Spleen (tissue), 11 donors: ENCODE data around the gene GNS. TPM values are rescaled to one million over a fixed set of nuclear protein-coding genes. Genes with fewer than 3 reads are reported as not detected.

Source experiments
- DNase-seq: peaks from one replicate; pipeline ENCODE4 v3.0.0-alpha.2; 2020
- H3K27ac ChIP-seq, 8 donors: fragments of 200-600 bp; sonication (generic) in 7 of 8; 1 replicate in 4 of 8; 2 replicates in 4 of 8; pipeline versions ENCODE4 v1.5.0 to v1.8.0; 2016 to 2021; ENCODE audit warnings: inconsistent platforms in 4 of 8, mild to moderate bottlenecking in 4 of 8, moderate library complexity in 1 of 8
- H3K27me3 ChIP-seq, 7 donors: fragments of 200-600 bp; sonication (generic) in 6 of 7; replicated peaks in 1 of 7; 1 replicate in 4 of 7; 2 replicates in 3 of 7; pipeline versions ENCODE4 v1.5.0 to v1.8.0; 2016 to 2021; ENCODE audit warnings: inconsistent platforms in 3 of 7, mild to moderate bottlenecking in 1 of 7
- H3K36me3 ChIP-seq, 6 donors: fragments of 200-600 bp; sonication (generic) in 5 of 6; 1 replicate in 4 of 6; 2 replicates in 2 of 6; pipeline versions ENCODE4 v1.5.0 to v1.8.0; 2016 to 2021; ENCODE audit warnings: inconsistent platforms in 2 of 6
- H3K4me1 ChIP-seq, 6 donors: fragments of 200-600 bp; sonication (generic) in 5 of 6; 1 replicate in 3 of 6; 2 replicates in 3 of 6; pipeline versions ENCODE4 v1.5.0 to v1.8.0; 2016 to 2021; ENCODE audit warnings: inconsistent platforms in 3 of 6
- H3K4me3 ChIP-seq, 8 donors: fragments of 200-600 bp; sonication (generic) in 7 of 8; 1 replicate in 4 of 8; 2 replicates in 4 of 8; pipeline versions ENCODE4 v1.5.0 to v1.8.0; 2016 to 2021; ENCODE audit warnings: inconsistent platforms in 4 of 8, mild to moderate bottlenecking in 4 of 8, moderate library complexity in 2 of 8
- H3K9me3 ChIP-seq, 8 donors: fragments of 200-600 bp; sonication (generic) in 7 of 8; 1 replicate in 4 of 8; 2 replicates in 4 of 8; pipeline versions ENCODE4 v1.5.0 to v1.8.0; 2016 to 2021; ENCODE audit warnings: inconsistent platforms in 4 of 8
- POLR2A ChIP-seq, 3 donors: fragments of 450-650 bp; IDR thresholded peaks; one replicate each; pipeline ENCODE4 v1.5.1; 2017; ENCODE audit warnings: antibody characterized with exemption in 3 of 3, mild to moderate bottlenecking in 1 of 3
- POLR2AphosphoS5 ChIP-seq, 3 donors: sonication (generic); formaldehyde crosslinking; IDR thresholded peaks; one replicate each; pipeline ENCODE4 v1.5.1; 2017; ENCODE audit warnings: antibody characterized with exemption in 3 of 3
- WGBS, 5 donors: extraction: QIAGEN DNeasy Blood & Tissue Kit in 3 of 5; methylation state at CpG; one replicate each; pipeline versions ENCODE4 v1.1.5 to v1.1.7; 2013 to 2018; 5-methylcytosine and 5-hydroxymethylcytosine counted together
- intact Hi-C: fragments of 100-400 bp; cut with DNase I; formaldehyde crosslinking; loops from one replicate; pipeline ENCODE4 v1.15.0; 2023; ENCODE audit warnings: low total_unique reads
- polyA plus RNA-seq, 3 donors: library from polyadenylated mRNA; stranded (reverse); fragments of 200-250 nt; gene quantifications; one replicate each; pipeline ENCODE4 v1.2.1, GENCODE V29; 2013
- total RNA-seq, 7 donors: library from RNA; depleted of rRNA in 3 of 7; stranded (reverse); fragments of >200 nt in 3 of 7; fragmentation: NEBNext Ultra II Directional in 4 of 7; extraction: Animal tissue kit (Norgen Biotek cat#: 25700) in 4 of 7; gene quantifications; one replicate each; pipeline versions ENCODE4 v1.1.0 to v1.2.1, GENCODE V29; 2016 to 2021
- TF ChIP-seq, protein P1 (sequence below), 11 experiments: fragments of 200-600 bp in 7 of 11; fragments of 450-650 bp in 4 of 11; sonication (generic) in 4 of 11; IDR thresholded peaks in 8 of 11; conservative IDR thresholded peaks in 3 of 11; 1 replicate in 7 of 11; 2 replicates in 4 of 11; pipeline versions ENCODE4 v1.4.0 to v1.8.0; 2016 to 2021; ENCODE audit warnings: antibody characterized with exemption in 11 of 11, inconsistent platforms in 4 of 11, mild to moderate bottlenecking in 1 of 11
- donor health status: healthy with polysubstance abuse.
- donor health status: DM: no; HTN: no; CAD: no; lungs with moderate emphysema.
- donor health status: DM: no; HTN: no; CAD: no.
- donor health status: Bipolar disorder and iron deficiency.
- donor health status: healthy.
- donor health status: DM: no; HTN: no; CAD: no.
- donor health status: DM: yes; HTN: yes; CAD: no.

GNS gene
- total and polyA plus RNA-seq, 10 donors, result 8.3 to 154 (median 126) TPM

DNA sequence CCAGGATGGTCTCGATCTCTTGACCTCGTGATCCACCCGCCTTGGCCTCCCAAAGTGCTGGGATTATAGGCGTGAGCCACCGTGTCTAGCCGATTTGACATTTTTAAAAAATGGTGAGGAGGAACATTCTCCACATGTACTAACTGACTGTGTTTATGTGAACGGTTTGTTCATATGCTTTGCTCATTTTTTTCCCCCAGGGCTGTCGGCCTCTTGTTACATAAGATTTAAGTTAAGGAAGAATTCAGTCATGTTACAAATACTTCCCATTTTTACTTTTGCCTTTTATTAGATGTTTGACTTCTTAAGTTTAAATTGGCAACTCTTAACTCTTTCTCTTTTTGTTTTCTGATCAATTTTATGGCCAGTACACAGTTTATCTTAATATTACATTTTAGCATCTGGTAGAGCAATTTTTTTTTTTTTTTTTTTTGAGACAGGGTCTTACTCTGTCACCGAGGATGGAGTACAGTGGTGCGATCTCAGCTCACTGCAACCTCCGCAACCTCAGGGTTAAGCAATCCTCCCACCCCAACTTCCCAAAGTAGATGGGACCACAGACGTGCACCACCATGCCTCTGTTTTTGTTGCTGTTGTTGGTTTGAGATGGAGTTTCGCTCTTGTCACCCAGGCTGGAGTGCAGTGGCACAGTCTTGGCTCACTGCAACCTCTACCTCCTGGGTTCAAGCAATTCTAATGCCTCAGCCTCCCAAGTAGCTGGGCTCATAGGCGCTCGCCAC, 9.6 kb downstream of the GNS start:
- no peak for DNase-seq
- Histone ChIP-seq H3K4me3 (no peak overlapping the region), H3K36me3 (peaks cover 0 to 92% (median 45%) of the 10 kb centered on the region in 6 donors), H3K27me3 (no peaks in the 10 kb centered on the region), H3K4me1 (peaks cover 12 to 85% (median 52%) of the 10 kb centered on the region in 6 donors), H3K9me3 (no peaks in the 10 kb centered on the region), H3K27ac (peak overlapping the region in 7 of 8 donors; percentile 14 to 81 (median 71))
- no peak for TF ChIP-seq POLR2AphosphoS5 (IDR thresholded peaks at IDR 0.05)
- TF ChIP-seq, protein P1, sequence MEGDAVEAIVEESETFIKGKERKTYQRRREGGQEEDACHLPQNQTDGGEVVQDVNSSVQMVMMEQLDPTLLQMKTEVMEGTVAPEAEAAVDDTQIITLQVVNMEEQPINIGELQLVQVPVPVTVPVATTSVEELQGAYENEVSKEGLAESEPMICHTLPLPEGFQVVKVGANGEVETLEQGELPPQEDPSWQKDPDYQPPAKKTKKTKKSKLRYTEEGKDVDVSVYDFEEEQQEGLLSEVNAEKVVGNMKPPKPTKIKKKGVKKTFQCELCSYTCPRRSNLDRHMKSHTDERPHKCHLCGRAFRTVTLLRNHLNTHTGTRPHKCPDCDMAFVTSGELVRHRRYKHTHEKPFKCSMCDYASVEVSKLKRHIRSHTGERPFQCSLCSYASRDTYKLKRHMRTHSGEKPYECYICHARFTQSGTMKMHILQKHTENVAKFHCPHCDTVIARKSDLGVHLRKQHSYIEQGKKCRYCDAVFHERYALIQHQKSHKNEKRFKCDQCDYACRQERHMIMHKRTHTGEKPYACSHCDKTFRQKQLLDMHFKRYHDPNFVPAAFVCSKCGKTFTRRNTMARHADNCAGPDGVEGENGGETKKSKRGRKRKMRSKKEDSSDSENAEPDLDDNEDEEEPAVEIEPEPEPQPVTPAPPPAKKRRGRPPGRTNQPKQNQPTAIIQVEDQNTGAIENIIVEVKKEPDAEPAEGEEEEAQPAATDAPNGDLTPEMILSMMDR (IDR thresholded peaks at IDR 0.05 in 8 of 11, conservative IDR thresholded peaks at IDR 0.05 in 3 of 11), result no peak
- no peak for TF ChIP-seq POLR2A (IDR thresholded peaks at IDR 0.05)
- intact Hi-C loops, result no loop called here
- 66 to 80% (median 70%) methylated on average over 15 of the region's 15 CpGs for WGBS, 5 donors

GRCh38 chr12:64747695-64748094, 11.5 kb downstream of the GNS start:
- no peaks in the 10 kb centered on the region for H3K9me3 ChIP-seq
- peaks cover 6 to 67% (median 33%) of the 10 kb centered on the region in 6 donors for H3K4me1 ChIP-seq
- intact Hi-C loops, result no loop called here
- DNase-seq, result no peak
- no peak overlapping the region for H3K4me3 ChIP-seq
- H3K27ac ChIP-seq, result peak overlapping the region in 5 of 8 donors; percentile 14 to 81 (median 76)
- WGBS, 5 donors, result 4 to 27% (median 16%) methylated on average over 2 of the region's 2 CpGs
- peaks cover 5 to 96% (median 59%) of the 10 kb centered on the region in 6 donors for H3K36me3 ChIP-seq
- no peaks in the 10 kb centered on the region for H3K27me3 ChIP-seq
- TF ChIP-seq POLR2A (IDR thresholded peaks at IDR 0.05), result no peak
- peak in 1 of 3 donors; percentile 15 for TF ChIP-seq POLR2AphosphoS5 (IDR thresholded peaks at IDR 0.05)

- H3K36me3 ChIP-seq, result peaks cover 5 to 98% (median 68%) of the 10 kb centered on the region in 6 donors
- peak overlapping the region in 4 of 8 donors; percentile 43 to 81 (median 62) for H3K27ac ChIP-seq
Observed at GRCh38 chr12:64746663-64747062, 12.5 kb downstream of the GNS start.

DNA sequence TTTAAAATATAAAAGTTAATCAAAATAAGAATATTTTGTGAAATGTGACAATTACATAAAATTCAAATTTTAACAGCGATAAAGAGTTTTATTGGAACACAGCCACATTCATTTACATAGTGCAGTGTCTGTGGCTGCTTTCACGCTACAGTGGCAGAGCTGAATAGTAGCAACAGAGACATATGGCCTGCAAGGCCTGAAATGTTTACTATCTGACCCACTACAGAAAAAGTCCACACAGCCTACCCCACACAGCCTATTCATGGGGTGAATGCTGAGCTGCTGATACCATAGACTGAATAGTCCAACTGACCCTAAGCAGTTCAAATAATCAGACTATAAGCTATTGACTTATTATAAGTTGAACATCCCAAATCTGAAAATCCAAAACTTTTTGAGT, 13.2 kb downstream of the GNS start:
- peaks cover 5 to 98% (median 70%) of the 10 kb centered on the region in 6 donors for H3K36me3 ChIP-seq
- WGBS, 5 donors, result 94 to 98% (median 96%) methylated on average over 2 of the region's 2 CpGs

More at GRCh38 chr12:64746663-64747062, 12.5 kb downstream of the GNS start:
- Histone ChIP-seq H3K9me3 (no peaks in the 10 kb centered on the region), H3K4me3 (no peak overlapping the region), H3K27me3 (no peaks in the 10 kb centered on the region), H3K4me1 (peaks cover 6 to 56% (median 28%) of the 10 kb centered on the region in 6 donors)
- no peak for DNase-seq
- intact Hi-C loops, result no loop called here
- 87 to 92% (median 89%) methylated on average over 2 of the region's 2 CpGs for WGBS, 5 donors
- no peak for TF ChIP-seq POLR2A (IDR thresholded peaks at IDR 0.05)
- TF ChIP-seq POLR2AphosphoS5 (IDR thresholded peaks at IDR 0.05), result no peak
- TF ChIP-seq, protein P1 (IDR thresholded peaks at IDR 0.05 in 8 of 11, conservative IDR thresholded peaks at IDR 0.05 in 3 of 11), result no peak

More for the DNA sequence above, 13.2 kb downstream of the GNS start:
- Histone ChIP-seq H3K27me3 (no peaks in the 10 kb centered on the region), H3K9me3 (no peaks in the 10 kb centered on the region), H3K27ac (peak overlapping the region in 3 of 8 donors; percentile 24 to 81 (median 46)), H3K4me1 (peaks cover 6 to 53% (median 27%) of the 10 kb centered on the region in 6 donors), H3K4me3 (no peak overlapping the region)
- no peak for DNase-seq
- intact Hi-C loops, result no loop called here
- no peak for TF ChIP-seq POLR2AphosphoS5 (IDR thresholded peaks at IDR 0.05)
- TF ChIP-seq POLR2A (IDR thresholded peaks at IDR 0.05), result no peak
- TF ChIP-seq, protein P1 (IDR thresholded peaks at IDR 0.05 in 8 of 11, conservative IDR thresholded peaks at IDR 0.05 in 3 of 11), result no peak
